GM21619 (cell line): ENCODE data around the gene MIPOL1.
A peak's percentile ranks its signal among the peaks of the same experiment; 100 is the strongest.
"Not testable (repeated sequence)": the region's sequence is repeated elsewhere in the genome, so short reads cannot be mapped to it uniquely, and the experiment has no call there.

ENCODE experiments used
- ATAC-seq: cut with Tn5 transposase; IDR thresholded peaks from one replicate; pipeline ENCODE4 v1.9.1; 2021; ENCODE audit not compliant: unreplicated experiment

The MIPOL1 gene

GRCh38 chr14:37230551-37231194, 32.9 kb downstream of the MIPOL1 start:
- ATAC-seq, result peak; percentile 79

- no peak for ATAC-seq
Measured at GRCh38 chr14:37232907-37233481, 35.3 kb downstream of the MIPOL1 start.

- ATAC-seq, result no peak
Measured at GRCh38 chr14:37234222-37234621, 36.5 kb downstream of the MIPOL1 start.

GRCh38 chr14:37236044-37236443, 38.3 kb downstream of the MIPOL1 start:
- not testable (repeated sequence) for ATAC-seq

GRCh38 chr14:37237094-37237493, 39.4 kb downstream of the MIPOL1 start:
- ATAC-seq, result no peak

- ATAC-seq, result no peak
Measured at GRCh38 chr14:37237735-37238200, 40.0 kb downstream of the MIPOL1 start.

- ATAC-seq, result no peak
Measured at GRCh38 chr14:37241198-37241597, 43.5 kb downstream of the MIPOL1 start.

GRCh38 chr14:37246427-37246829, 48.7 kb downstream of the MIPOL1 start:
- ATAC-seq, result no peak

- no peak for ATAC-seq
Measured at GRCh38 chr14:37247791-37248461, 50.2 kb downstream of the MIPOL1 start.

GRCh38 chr14:37251775-37252174, 54.0 kb downstream of the MIPOL1 start:
- no peak for ATAC-seq

- ATAC-seq, result no peak
Measured at GRCh38 chr14:37252434-37252833, 54.7 kb downstream of the MIPOL1 start.

- ATAC-seq, result no peak
Measured at GRCh38 chr14:37253905-37254304, 56.2 kb downstream of the MIPOL1 start.

GRCh38 chr14:37254411-37254947, 56.7 kb downstream of the MIPOL1 start:
- no peak for ATAC-seq

GRCh38 chr14:37257501-37258070, 59.8 kb downstream of the MIPOL1 start:
- ATAC-seq, result no peak

- ATAC-seq, result no peak
Measured at GRCh38 chr14:37262649-37263048, 64.9 kb downstream of the MIPOL1 start.

- ATAC-seq, result no peak
Measured at GRCh38 chr14:37263656-37264236, 66.0 kb downstream of the MIPOL1 start.

- ATAC-seq, result no peak
Measured at GRCh38 chr14:37268788-37269187, 71.1 kb downstream of the MIPOL1 start.

GRCh38 chr14:37270629-37271028, 72.9 kb downstream of the MIPOL1 start:
- ATAC-seq, result no peak

GRCh38 chr14:37272569-37272968, 74.8 kb downstream of the MIPOL1 start:
- ATAC-seq, result no peak

- no peak for ATAC-seq
Measured at GRCh38 chr14:37274652-37275051, 76.9 kb downstream of the MIPOL1 start.

GRCh38 chr14:37275963-37276362, 78.2 kb downstream of the MIPOL1 start:
- ATAC-seq, result no peak
